Measurements from ENCODE around the gene NDUFS2.
A peak's percentile ranks its signal among the peaks of the same experiment; 100 is the strongest.

Gene NDUFS2

DNA sequence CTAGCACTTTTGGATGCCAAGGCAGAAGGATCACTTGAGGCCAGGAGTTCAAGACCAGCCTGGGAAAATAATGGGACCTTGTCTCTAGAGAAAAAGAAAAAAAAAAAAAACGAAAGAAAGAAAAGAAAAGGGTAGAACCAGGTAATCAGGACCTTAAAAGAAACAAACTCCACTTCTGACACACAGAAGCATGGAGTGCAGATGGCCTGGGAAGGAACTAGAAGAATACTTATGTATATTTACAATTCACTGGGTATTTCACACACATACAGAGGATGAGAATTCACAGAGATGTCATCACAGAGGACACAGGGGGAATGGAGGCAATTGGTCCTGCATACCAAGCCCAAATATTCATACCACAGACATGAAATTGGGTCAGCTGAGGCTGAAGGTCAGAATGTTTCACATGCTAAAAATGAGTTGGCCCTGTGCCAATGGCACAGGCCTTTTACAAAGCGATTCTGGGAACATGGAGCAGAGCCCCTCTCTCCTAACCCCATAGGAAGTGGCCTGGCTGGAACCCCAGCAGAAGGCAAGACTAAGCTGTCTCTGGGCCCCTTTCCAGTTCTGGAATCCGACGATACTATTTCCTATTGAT lies 29.3 kb upstream of the NDUFS2 start:
- DNase-seq: peak; percentile 98

DNA sequence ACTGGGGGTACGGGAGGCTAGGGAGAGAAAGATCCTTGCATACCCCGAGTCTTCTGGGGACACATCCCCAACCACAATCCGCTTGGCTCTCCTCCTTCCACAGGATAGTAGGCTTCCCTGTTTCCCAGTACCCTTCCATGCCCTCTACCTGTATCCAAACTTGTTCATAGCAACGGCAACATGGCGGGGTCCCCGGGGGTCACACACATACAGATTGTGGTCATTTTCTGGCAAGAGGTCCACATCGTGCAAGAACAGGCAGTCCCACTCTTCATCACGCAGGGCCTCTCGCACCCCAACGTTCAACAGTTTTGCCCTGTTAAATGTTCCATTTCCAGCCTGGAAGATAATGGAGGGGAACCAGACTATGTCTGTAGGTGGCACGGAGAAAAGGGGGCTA lies 28.5 kb upstream of the NDUFS2 start:
- no peak for DNase-seq

DNA sequence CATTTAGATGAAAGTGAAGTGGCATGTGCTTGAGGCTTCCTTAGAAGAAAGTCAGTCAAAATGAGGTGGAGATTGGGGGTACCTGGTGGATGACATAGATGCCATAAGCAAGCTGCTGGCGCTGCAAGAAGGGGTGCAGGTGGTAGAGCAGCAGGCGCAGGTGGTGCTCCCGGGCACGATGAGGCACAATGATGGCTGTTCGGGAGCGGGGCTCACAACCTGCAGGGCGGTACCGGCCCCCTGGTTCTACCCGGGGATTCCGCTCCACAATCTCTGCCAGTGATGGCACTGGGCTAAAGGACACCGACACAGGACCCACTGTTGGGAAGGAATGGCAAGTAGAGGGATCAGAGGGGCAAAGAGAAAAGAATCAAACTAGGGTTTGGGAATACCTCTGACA lies 27.3 kb upstream of the NDUFS2 start:
- DNase-seq: no peak

GRCh38 chr1:161175771-161176453 lies 26.3 kb upstream of the NDUFS2 start:
- DNase-seq: no peak

DNA sequence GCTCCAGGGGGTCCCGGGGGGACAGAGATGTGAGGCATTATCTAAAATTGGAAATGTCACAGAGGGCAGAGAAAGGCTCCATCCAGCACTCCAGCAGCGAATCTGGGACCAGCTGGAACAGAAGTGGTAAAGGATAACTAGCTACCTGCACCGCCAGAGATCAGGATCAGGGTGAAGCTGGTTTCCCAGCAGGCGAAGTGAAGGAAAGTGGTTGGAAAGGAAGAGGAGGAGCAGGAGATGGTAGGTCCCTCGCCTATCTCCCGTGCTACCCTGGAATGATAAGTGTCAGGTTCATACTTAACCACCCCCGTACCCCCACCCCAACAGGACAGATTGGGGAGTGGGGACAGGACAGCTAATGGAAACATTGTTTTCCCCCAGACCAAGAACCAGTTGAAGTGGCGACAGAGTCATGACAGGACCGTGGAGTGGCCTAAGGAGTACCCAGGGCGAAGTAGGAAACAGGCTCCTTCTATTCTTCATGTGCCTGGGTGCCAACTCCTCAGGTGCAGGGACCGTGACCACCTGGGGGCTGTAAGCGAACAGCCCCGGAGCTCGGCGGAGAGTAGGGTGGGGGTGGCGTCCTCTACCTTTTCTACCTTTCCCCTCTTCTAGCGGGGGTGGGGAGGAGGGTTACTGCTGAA lies 25.6 kb upstream of the NDUFS2 start:
- DNase-seq: no peak

- DNase-seq: peak; percentile 78
Observed at GRCh38 chr1:161177112-161177935, 24.8 kb upstream of the NDUFS2 start, which contains the start of gene B4GALT3. B4GALT3 (minus strand) TSS chr1:161177507; CDS start chr1:161176060, 1,447 bp downstream.

GRCh38 chr1:161177936-161178244 lies 24.3 kb upstream of the NDUFS2 start:
- no peak for DNase-seq

GRCh38 chr1:161179698-161180097 lies 22.5 kb upstream of the NDUFS2 start:
- no peak for DNase-seq

DNA sequence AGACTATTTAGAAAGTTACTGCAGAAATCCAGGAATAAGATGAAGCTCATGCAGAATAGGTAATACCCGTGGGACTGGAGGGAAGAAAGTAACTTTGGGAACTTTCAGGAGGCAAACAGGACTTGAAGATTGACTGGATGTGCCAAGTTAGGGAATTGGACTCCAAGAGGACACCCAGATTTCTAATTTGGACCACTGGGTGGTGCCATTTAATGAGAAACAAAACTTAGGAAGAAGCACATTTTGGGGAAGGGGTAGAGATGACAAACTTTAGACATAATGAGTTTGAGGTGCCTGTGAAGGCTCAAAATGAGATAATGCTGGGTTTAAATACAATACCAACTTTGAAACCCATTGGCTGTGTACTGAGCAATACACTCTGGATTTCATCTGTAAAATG lies 21.5 kb upstream of the NDUFS2 start:
- DNase-seq: no peak

GRCh38 chr1:161182214-161182613 lies 20.0 kb upstream of the NDUFS2 start:
- peak; percentile 41 for DNase-seq

GRCh38 chr1:161185282-161185682 lies 16.9 kb upstream of the NDUFS2 start:
- peak; percentile 73 for DNase-seq

- DNase-seq: no peak
Observed at GRCh38 chr1:161185732-161186311, 16.3 kb upstream of the NDUFS2 start.

- no peak for DNase-seq
Observed at GRCh38 chr1:161187311-161187710, 14.9 kb upstream of the NDUFS2 start.

DNA sequence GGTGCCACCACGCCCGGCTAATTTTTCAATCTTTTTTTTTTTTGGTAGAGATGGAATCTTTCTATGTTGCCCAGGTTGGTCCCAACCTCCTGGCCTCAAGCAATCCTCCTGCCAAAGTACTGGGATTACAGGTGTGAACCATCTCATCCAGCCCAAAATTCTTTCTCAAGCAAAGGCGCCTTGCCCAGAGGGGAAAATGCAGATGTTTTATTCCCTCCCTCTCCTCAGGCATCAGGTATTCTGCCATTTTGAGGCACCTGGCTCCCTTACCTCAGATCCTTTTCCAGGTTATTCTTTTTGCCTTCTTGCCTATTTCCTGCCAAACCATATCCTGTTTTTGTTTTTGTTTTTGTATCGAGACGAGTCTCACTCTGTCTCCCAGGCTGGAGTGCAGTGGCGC lies 13.8 kb upstream of the NDUFS2 start:
- no peak for DNase-seq

- no peak for DNase-seq
Observed at GRCh38 chr1:161189036-161189435, 13.1 kb upstream of the NDUFS2 start.

- DNase-seq: no peak
Observed at GRCh38 chr1:161190962-161191521, 11.1 kb upstream of the NDUFS2 start.

DNA sequence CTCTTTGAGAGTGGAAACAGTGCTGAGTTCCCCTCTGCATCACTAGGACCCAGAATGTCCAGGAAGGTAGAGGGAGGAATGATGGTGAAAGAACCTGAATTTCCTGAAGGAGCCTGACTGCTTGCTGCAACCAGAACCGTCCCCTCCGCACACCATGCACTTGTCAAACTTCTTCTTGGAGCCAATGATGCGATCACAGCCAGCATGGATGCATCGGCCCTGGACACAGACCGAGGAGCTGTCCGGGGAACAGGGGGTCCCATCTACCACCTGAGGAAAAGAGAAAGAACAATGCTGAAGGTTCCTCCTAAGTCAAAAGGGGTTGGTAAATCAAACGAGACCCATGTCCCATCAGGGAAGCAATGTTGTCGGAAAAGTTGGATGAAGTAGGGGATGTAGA lies 10.2 kb upstream of the NDUFS2 start:
- no peak for DNase-seq

DNA sequence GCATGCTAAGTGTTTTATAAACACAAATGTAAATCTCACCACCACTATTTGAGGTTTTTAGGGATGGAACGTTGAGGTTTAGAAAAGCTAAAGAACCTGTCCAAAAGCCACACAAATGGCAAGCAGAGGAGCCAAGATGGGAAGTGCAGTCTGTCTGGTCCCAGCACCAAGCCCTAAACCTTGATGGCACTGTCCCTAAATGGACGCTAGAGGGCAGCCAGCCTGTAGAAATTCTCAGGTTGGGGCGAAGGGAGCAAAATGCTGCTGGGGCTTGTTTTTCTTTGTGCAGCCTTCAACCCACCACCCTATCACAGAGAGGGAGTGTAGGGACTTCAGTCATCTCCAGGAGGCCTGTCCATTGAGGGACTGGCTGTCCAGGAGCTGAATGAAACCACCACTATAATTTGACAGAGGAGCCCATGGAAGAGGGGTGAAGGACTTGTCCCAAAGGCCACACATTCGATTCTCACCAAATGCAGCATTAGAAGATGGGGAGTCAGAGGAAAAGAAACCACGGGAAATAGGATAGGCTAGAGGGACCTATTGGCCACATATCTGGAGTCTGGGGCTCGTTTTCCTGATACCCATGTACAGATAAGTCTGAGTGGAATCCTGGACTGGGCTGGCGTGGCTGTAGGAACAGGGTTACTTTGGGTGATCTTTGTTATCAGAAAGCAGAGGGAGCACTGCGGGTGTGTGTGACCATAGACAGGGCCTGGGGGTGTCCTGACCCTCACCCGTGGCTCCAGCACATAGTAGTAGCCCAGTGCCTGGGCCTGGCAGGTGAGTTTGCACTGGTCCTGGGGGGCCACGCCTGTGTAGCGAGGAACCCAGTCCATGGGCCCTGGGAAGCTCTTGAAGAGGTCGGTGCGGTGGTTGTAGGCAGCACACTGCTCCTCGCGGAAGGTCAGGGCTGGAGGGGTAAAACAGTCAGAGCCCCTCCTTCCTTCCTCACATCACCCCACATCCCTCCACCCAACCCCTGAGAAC lies 9.4 kb upstream of the NDUFS2 start:
- peak; percentile 72 for DNase-seq

DNA sequence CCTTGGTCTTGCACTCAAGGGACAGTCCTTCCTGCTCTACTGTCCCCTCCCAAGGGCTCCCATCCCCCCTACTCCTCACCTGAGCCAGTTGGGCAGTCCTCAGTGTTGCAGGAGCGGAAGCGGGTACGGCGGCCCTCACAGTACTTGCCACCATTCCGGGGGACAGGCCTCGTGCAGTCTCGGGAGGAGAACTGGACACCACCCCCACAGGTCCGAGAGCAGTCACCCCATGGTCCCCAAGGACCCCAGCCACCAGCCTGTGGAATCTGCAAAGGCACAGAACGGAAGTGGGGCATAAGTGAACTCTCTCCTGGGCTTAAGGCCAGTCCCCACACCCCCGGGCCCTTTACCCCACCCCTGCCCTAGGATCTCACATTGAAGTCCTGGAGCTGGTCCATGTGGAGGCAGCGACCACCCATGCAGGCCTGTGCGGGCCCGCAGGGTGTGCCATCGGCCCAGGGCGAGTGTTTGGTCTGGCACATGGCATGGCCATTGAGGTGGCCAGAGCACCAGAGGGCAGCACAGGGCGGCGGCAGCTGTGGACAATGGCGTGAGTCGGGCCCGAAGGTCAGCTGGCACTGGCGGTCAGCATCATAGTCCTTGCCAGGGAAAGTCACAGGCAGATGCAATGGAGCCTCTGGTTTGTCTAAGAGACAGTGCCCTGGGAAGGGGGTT lies 8.5 kb upstream of the NDUFS2 start:
- DNase-seq: no peak

DNA sequence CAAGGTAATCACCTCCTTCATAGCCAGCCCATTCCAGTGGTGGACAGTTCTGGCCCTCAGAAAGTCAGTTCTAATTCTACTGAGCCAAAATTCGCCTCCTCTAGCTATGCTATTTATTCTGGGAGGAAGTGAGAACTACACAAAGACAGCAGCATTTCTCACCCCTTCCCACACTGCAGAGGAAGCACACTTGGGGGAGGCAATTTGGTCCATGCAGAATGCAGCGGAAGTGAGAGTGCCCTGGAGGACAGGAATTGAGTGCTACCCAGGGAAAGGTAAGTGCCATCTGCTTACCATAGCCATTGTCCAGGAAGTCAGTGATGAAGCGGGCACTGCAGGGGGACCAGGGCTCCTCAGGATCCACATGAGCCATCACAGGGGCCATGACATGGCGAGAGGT lies 7.0 kb upstream of the NDUFS2 start:
- no peak for DNase-seq

DNA sequence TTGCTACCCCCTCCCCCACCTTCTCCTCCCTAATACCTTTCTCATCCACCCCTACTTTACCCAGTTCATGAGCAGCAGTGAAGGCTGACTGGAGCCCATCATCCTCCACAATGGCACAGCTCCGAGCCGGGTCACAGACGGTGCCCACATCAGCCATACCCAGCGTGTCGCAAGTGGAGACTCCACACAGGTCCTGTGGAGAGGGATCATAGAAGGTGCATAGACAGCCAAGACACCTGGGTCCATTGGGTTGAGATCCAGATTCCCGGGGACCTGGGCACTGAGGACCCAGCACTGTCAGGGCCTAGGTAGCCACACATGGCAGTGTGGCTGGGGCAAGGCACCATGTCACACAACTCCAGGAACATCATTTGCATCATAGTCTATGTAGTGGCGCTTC lies 6.1 kb upstream of the NDUFS2 start:
- no peak for DNase-seq
